Bronchial epithelial cell (primary cell): ENCODE data around the gene GPBP1. TPM values are rescaled to one million over a fixed set of nuclear protein-coding genes. Genes with fewer than 3 reads are reported as not detected.

Experiments
- DNase-seq: peaks from one replicate; pipeline ENCODE4 v3.0.0-alpha.2; 2010; ENCODE audit warnings: low read depth
- FAIRE-seq: peaks from 2 replicates; lab custom pipeline; 2011; peaks lifted over from hg19 to GRCh38; lab: Jason Lieb, UNC
- H3K27me3 ChIP-seq: 2 replicates; pipeline ENCODE4 v1.5.1; 2011; ENCODE audit warnings: low read length; ENCODE audit not compliant: control insufficient read depth, insufficient read depth
- H3K36me3 ChIP-seq: 2 replicates; pipeline ENCODE4 v1.5.1; 2011; ENCODE audit warnings: low read length; ENCODE audit not compliant: control insufficient read depth, insufficient read depth
- H3K4me3 ChIP-seq: 2 replicates; pipeline ENCODE4 v1.5.1; 2011; ENCODE audit warnings: mild to moderate bottlenecking, low read depth, low read length, control low read depth
- CTCF ChIP-seq: IDR thresholded peaks from 2 replicates; pipeline ENCODE4 v1.5.1; 2011; ENCODE audit warnings: mild to moderate bottlenecking, moderate library complexity, low read length, control low read depth, inconsistent platforms; ENCODE audit not compliant: insufficient read depth, severe bottlenecking
- total RNA-seq: library from RNA; depleted of rRNA; stranded (reverse); fragments of >200 nt; gene quantifications from 2 replicates; pipeline ENCODE4 v1.2.1, GENCODE V29; 2014

GPBP1 gene
- total RNA-seq, 1 donor from 2014 or later = 84.2 TPM

GRCh38 chr5:57221049-57221568 lies 47.2 kb downstream of the GPBP1 start:
- H3K4me3 ChIP-seq = no peak overlapping the region
- H3K27me3 ChIP-seq = no peaks in the 10 kb centered on the region
- H3K36me3 ChIP-seq = no peaks in the 10 kb centered on the region
- peak; percentile 49 for TF ChIP-seq CTCF
- peak; percentile 68 for DNase-seq
- no peak for FAIRE-seq

- no peaks in the 10 kb centered on the region for H3K27me3 ChIP-seq
- TF ChIP-seq CTCF = no peak
- H3K36me3 ChIP-seq = peaks cover 3% of the 10 kb centered on the region
- FAIRE-seq (no peak), DNase-seq (no peak)
- H3K4me3 ChIP-seq = no peak overlapping the region
Observed at GRCh38 chr5:57225553-57225952, 51.7 kb downstream of the GPBP1 start.

GRCh38 chr5:57229313-57229712 lies 55.5 kb downstream of the GPBP1 start:
- DNase-seq (no peak), FAIRE-seq (no peak)
- Histone ChIP-seq H3K4me3 (no peak overlapping the region), H3K27me3 (no peaks in the 10 kb centered on the region), H3K36me3 (peaks cover 8% of the 10 kb centered on the region)
- no peak for TF ChIP-seq CTCF

GRCh38 chr5:57231607-57232006 lies 57.7 kb downstream of the GPBP1 start:
- H3K4me3 ChIP-seq = no peak overlapping the region
- H3K27me3 ChIP-seq = no peaks in the 10 kb centered on the region
- H3K36me3 ChIP-seq = peaks cover 10% of the 10 kb centered on the region
- peak; percentile 10 for DNase-seq
- TF ChIP-seq CTCF = no peak
- FAIRE-seq = no peak

DNA sequence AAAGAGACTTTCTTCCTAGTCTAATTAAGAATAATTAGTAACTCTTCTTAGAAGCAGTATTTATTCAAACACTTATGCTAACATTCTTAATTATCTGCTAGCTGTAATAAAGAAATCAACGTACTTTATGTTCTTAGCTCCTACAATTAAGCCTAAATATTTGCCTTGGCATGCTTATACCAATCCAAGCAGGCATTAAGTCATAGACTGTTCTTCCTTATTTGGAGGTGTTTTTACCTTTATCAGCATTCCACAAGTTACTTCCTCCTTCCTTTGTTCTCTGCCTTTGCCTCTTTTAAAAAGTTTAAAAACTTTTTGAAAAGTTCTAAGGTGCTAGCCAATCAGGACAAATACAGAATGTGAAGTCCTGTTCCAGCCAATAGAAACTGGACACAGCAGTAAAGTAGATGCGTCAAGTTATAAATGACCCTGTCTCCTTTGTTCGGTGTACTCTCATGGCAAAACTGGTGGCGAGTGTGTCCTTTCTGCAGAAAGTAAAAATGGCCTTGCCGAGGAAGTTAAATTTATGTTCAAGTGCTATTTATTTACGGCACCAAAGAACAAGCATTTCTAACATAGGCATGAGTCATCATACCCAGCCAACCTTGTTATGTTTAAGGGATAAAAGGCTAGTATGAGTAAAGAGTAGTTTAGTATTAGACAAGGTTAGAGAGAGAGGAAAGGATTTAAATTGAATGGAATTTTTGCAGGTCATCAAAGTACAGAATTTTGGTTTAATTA lies 58.6 kb downstream of the GPBP1 start:
- no peak for TF ChIP-seq CTCF
- Histone ChIP-seq H3K36me3 (peaks cover 8% of the 10 kb centered on the region), H3K4me3 (no peak overlapping the region), H3K27me3 (no peaks in the 10 kb centered on the region)
- FAIRE-seq (no peak), DNase-seq (peak; percentile 11)
